ACHN (cell line): ENCODE results near the gene GDF11.

Source experiments
- DNase-seq: peaks from one replicate; pipeline ENCODE4 v3.0.0-alpha.2; 2015
- in situ Hi-C: cut with HindIII; loops from 2 replicates; pipeline ENCODE4 v1.10.0; 2017; ENCODE audit warnings: low sequenced_read_pairs, low pct_ligation_motif_present, low pct_unique_long_range_greater_than_20kb

GDF11 gene

GRCh38 chr12:55742719-55743405, at the start of gene GDF11:
GDF11 (plus strand) TSS chr12:55743122; CDS start chr12:55743317, 195 bp downstream.
- in situ Hi-C loops, result no loop called here
- peak; percentile 89 for DNase-seq

- no peak for DNase-seq
- in situ Hi-C loops, result no loop called here
These were observed 49.4 kb upstream of the GDF11 start for GRCh38 chr12:55693323-55694187.

- in situ Hi-C loops, result no loop called here
- no peak for DNase-seq
These were observed 48.8 kb upstream of the GDF11 start for GRCh38 chr12:55694188-55694515.

- DNase-seq, result no peak
- in situ Hi-C loops, result no loop called here
These were observed 48.3 kb upstream of the GDF11 start for GRCh38 chr12:55694651-55695050.

- no peak for DNase-seq
- in situ Hi-C loops, result no loop called here
These were observed 47.6 kb upstream of the GDF11 start for GRCh38 chr12:55695349-55695748.

GRCh38 chr12:55696141-55696540, 46.8 kb upstream of the GDF11 start:
- no peak for DNase-seq
- in situ Hi-C loops, result no loop called here

- in situ Hi-C loops, result no loop called here
These were observed 46.0 kb upstream of the GDF11 start for GRCh38 chr12:55696796-55697462.

GRCh38 chr12:55697686-55698085, 45.2 kb upstream of the GDF11 start:
- in situ Hi-C loops, result no loop called here
- DNase-seq, result no peak

More at GRCh38 chr12:55696796-55697462, 46.0 kb upstream of the GDF11 start:
- no peak for DNase-seq

- in situ Hi-C loops, result no loop called here
- DNase-seq, result no peak
These were observed 44.5 kb upstream of the GDF11 start for GRCh38 chr12:55698241-55698955.

- in situ Hi-C loops, result no loop called here
These were observed 44.0 kb upstream of the GDF11 start for GRCh38 chr12:55698965-55699364.

GRCh38 chr12:55699471-55700055, 43.4 kb upstream of the GDF11 start:
- in situ Hi-C loops, result no loop called here
- no peak for DNase-seq

More at GRCh38 chr12:55698965-55699364, 44.0 kb upstream of the GDF11 start:
- DNase-seq, result no peak

- in situ Hi-C loops, result no loop called here
- no peak for DNase-seq
These were observed 42.5 kb upstream of the GDF11 start for GRCh38 chr12:55700255-55701018.

GRCh38 chr12:55702861-55703260, 40.1 kb upstream of the GDF11 start:
- in situ Hi-C loops, result no loop called here
- no peak for DNase-seq

GRCh38 chr12:55703288-55703687, 39.6 kb upstream of the GDF11 start:
- DNase-seq, result no peak
- in situ Hi-C loops, result no loop called here

GRCh38 chr12:55703901-55704761, 38.8 kb upstream of the GDF11 start:
- no peak for DNase-seq
- in situ Hi-C loops, result no loop called here

GRCh38 chr12:55704824-55705718, 37.9 kb upstream of the GDF11 start:
- DNase-seq, result no peak
- in situ Hi-C loops, result no loop called here
